Measurements from ENCODE around the gene NUFIP2.
"Not testable (repeated sequence)": the region's sequence is repeated elsewhere in the genome, so short reads cannot be mapped to it uniquely, and the experiment has no call there.

Gene NUFIP2

GRCh38 chr17:29293890-29294579 is at the start of gene NUFIP2:
Gene NUFIP2 (minus strand): TSS chr17:29294148. CDS start chr17:29294059, 89 bp downstream.
- FAIRE-seq (peak; percentile 96), DNase-seq (ENCODE audit: insufficient read length, low spot score) (peak; percentile 99)
- TF ChIP-seq POLR2A (IDR thresholded peaks at IDR 0.05; ENCODE audit: low read depth, low read length) = peak; percentile 99

GRCh38 chr17:29342158-29342765 is 48.3 kb upstream of the NUFIP2 start:
- no peak for TF ChIP-seq POLR2A (IDR thresholded peaks at IDR 0.05; ENCODE audit: low read depth, low read length)
- FAIRE-seq (no peak), DNase-seq (ENCODE audit: insufficient read length, low spot score) (no peak)

- DNase-seq (ENCODE audit: insufficient read length, low spot score) (no peak), FAIRE-seq (no peak)
- TF ChIP-seq POLR2A (IDR thresholded peaks at IDR 0.05; ENCODE audit: low read depth, low read length) = no peak
Observed at GRCh38 chr17:29341726-29342125, 47.8 kb upstream of the NUFIP2 start.

- FAIRE-seq; DNase-seq (ENCODE audit: insufficient read length, low spot score): not testable (repeated sequence)
Observed at GRCh38 chr17:29339016-29339415, 45.1 kb upstream of the NUFIP2 start.

GRCh38 chr17:29331708-29332085 is 37.7 kb upstream of the NUFIP2 start:
- DNase-seq (ENCODE audit: insufficient read length, low spot score) (no peak), FAIRE-seq (no peak)
- no peak for TF ChIP-seq POLR2A (IDR thresholded peaks at IDR 0.05; ENCODE audit: low read depth, low read length)

- DNase-seq (ENCODE audit: insufficient read length, low spot score) (no peak), FAIRE-seq (no peak)
- TF ChIP-seq POLR2A (IDR thresholded peaks at IDR 0.05; ENCODE audit: low read depth, low read length) = no peak
Observed at GRCh38 chr17:29331075-29331707, 37.2 kb upstream of the NUFIP2 start.

GRCh38 chr17:29327412-29327811 is 33.5 kb upstream of the NUFIP2 start:
- FAIRE-seq = no peak
- DNase-seq (ENCODE audit: insufficient read length, low spot score) = no peak
- no peak for TF ChIP-seq POLR2A (IDR thresholded peaks at IDR 0.05; ENCODE audit: low read depth, low read length)

- no peak for TF ChIP-seq POLR2A (IDR thresholded peaks at IDR 0.05; ENCODE audit: low read depth, low read length)
- DNase-seq (ENCODE audit: insufficient read length, low spot score) = no peak
- FAIRE-seq = no peak
Observed at GRCh38 chr17:29326023-29326813, 32.3 kb upstream of the NUFIP2 start.

GRCh38 chr17:29322363-29322762 is 28.4 kb upstream of the NUFIP2 start:
- FAIRE-seq = no peak
- DNase-seq (ENCODE audit: insufficient read length, low spot score) = no peak
- no peak for TF ChIP-seq POLR2A (IDR thresholded peaks at IDR 0.05; ENCODE audit: low read depth, low read length)

GRCh38 chr17:29303386-29303785 is 9.4 kb upstream of the NUFIP2 start:
- TF ChIP-seq POLR2A (IDR thresholded peaks at IDR 0.05; ENCODE audit: low read depth, low read length) = no peak
- DNase-seq (ENCODE audit: insufficient read length, low spot score) (no peak), FAIRE-seq (no peak)

GRCh38 chr17:29299031-29299430 is 5.1 kb upstream of the NUFIP2 start:
- no peak for FAIRE-seq
- TF ChIP-seq POLR2A (IDR thresholded peaks at IDR 0.05; ENCODE audit: low read depth, low read length) = no peak
- DNase-seq (ENCODE audit: insufficient read length, low spot score) = no peak

- no peak for DNase-seq (ENCODE audit: insufficient read length, low spot score)
- TF ChIP-seq POLR2A (IDR thresholded peaks at IDR 0.05; ENCODE audit: low read depth, low read length) = no peak
- no peak for FAIRE-seq
Observed at GRCh38 chr17:29295420-29295819, 1.5 kb upstream of the NUFIP2 start.

GRCh38 chr17:29294580-29294900 is 592 bp upstream of the NUFIP2 start:
- DNase-seq (ENCODE audit: insufficient read length, low spot score) = no peak
- TF ChIP-seq POLR2A (IDR thresholded peaks at IDR 0.05; ENCODE audit: low read depth, low read length) = no peak
- no peak for FAIRE-seq
